Uterus (tissue), 2 donors: ENCODE data around the gene CELF2.

Experiments used
- POLR2A ChIP-seq, 2 donors: fragments of 450-650 bp; IDR thresholded peaks; one replicate each; pipeline ENCODE4 v1.6.1; 2016; ENCODE audit warnings: antibody characterized with exemption in 2 of 2, mild to moderate bottlenecking in 1 of 2, moderate library complexity in 1 of 2
- TF ChIP-seq, protein P1 (sequence below), 4 experiments: fragments of 200-600 bp in 2 of 4; fragments of 450-650 bp in 2 of 4; sonication (generic) in 2 of 4; IDR thresholded peaks; one replicate each; pipeline ENCODE4 v1.5.1; 2016 to 2019; ENCODE audit warnings: antibody characterized with exemption in 4 of 4, mild to moderate bottlenecking in 2 of 4, moderate library complexity in 1 of 4

DNA sequence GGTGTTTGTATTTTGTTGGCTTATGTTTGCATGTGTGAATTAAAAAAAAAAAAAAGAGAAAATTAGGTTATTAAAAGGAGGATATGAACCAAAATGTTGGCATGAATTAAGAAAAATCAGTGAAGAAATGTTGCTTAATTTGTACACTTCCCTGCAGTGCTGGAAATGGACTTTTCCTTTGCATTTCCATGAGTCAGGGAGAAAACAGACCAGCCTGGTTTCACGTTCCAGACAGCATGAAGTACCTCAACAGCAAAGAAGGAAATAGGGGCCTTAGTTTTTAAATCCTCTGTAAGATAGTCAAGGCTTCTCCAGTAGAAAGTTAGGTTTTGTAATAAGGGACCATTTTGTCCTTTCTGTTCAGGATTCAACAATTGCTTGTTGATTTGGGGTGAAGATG is 159.7 kb downstream of the CELF2 start:
- TF ChIP-seq, protein P1, sequence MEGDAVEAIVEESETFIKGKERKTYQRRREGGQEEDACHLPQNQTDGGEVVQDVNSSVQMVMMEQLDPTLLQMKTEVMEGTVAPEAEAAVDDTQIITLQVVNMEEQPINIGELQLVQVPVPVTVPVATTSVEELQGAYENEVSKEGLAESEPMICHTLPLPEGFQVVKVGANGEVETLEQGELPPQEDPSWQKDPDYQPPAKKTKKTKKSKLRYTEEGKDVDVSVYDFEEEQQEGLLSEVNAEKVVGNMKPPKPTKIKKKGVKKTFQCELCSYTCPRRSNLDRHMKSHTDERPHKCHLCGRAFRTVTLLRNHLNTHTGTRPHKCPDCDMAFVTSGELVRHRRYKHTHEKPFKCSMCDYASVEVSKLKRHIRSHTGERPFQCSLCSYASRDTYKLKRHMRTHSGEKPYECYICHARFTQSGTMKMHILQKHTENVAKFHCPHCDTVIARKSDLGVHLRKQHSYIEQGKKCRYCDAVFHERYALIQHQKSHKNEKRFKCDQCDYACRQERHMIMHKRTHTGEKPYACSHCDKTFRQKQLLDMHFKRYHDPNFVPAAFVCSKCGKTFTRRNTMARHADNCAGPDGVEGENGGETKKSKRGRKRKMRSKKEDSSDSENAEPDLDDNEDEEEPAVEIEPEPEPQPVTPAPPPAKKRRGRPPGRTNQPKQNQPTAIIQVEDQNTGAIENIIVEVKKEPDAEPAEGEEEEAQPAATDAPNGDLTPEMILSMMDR (IDR thresholded peaks at IDR 0.05), result no peak
- no peak for TF ChIP-seq POLR2A (IDR thresholded peaks at IDR 0.05)
